GM06990 (cell line): ENCODE data around the gene CLSTN1.

Source experiments
- DNase-seq: peaks from one replicate; pipeline ENCODE4 v3.0.0-alpha.2; 2011; ENCODE audit not compliant: insufficient read length; ENCODE audit errors: extremely low read depth
- H3K27me3 ChIP-seq: replicated peaks from 2 replicates; pipeline ENCODE4 v1.6.0; 2011; ENCODE audit warnings: low read length; ENCODE audit not compliant: control insufficient read depth, insufficient read depth
- H3K36me3 ChIP-seq: 2 replicates; pipeline ENCODE4 v1.5.1; 2011; ENCODE audit warnings: low read length; ENCODE audit not compliant: control insufficient read depth, insufficient read depth
- H3K4me3 ChIP-seq: replicated peaks from 2 replicates; pipeline ENCODE4 v1.5.1; 2011; ENCODE audit warnings: low read depth, mild to moderate bottlenecking, control low read depth, low read length
- CTCF ChIP-seq: IDR thresholded peaks from 2 replicates; pipeline ENCODE4 v1.5.1; 2011; ENCODE audit warnings: low read length, control low read depth, mild to moderate bottlenecking, inconsistent platforms; ENCODE audit not compliant: insufficient read depth, poor library complexity, severe bottlenecking

CLSTN1 gene

GRCh38 chr1:9824702-9825089, 931 bp upstream of the CLSTN1 start:
- H3K36me3 ChIP-seq = no peaks in the 10 kb centered on the region
- TF ChIP-seq CTCF = no peak
- no peak for DNase-seq
- H3K27me3 ChIP-seq = no peaks in the 10 kb centered on the region
- peak overlapping the region; percentile 63 for H3K4me3 ChIP-seq

GRCh38 chr1:9823693-9823942, 147 bp downstream of the CLSTN1 start:
- H3K36me3 ChIP-seq = no peaks in the 10 kb centered on the region
- peak overlapping the region; percentile 79 for H3K4me3 ChIP-seq
- H3K27me3 ChIP-seq = no peaks in the 10 kb centered on the region
- DNase-seq = no peak
- TF ChIP-seq CTCF = no peak

- TF ChIP-seq CTCF = no peak
- H3K27me3 ChIP-seq = no peaks in the 10 kb centered on the region
These were observed 670 bp downstream of the CLSTN1 start for GRCh38 chr1:9822897-9823692.

GRCh38 chr1:9822490-9822889, 1.3 kb downstream of the CLSTN1 start:
- no peaks in the 10 kb centered on the region for H3K36me3 ChIP-seq
- DNase-seq = no peak
- no peak for TF ChIP-seq CTCF
- no peaks in the 10 kb centered on the region for H3K27me3 ChIP-seq
- H3K4me3 ChIP-seq = peak overlapping the region; percentile 79

More at GRCh38 chr1:9822897-9823692, 670 bp downstream of the CLSTN1 start:
- H3K36me3 ChIP-seq = no peaks in the 10 kb centered on the region
- DNase-seq = peak; percentile 44
- H3K4me3 ChIP-seq = peak overlapping the region; percentile 79

- H3K36me3 ChIP-seq = no peaks in the 10 kb centered on the region
- H3K27me3 ChIP-seq = no peaks in the 10 kb centered on the region
- DNase-seq = no peak
- TF ChIP-seq CTCF = no peak
- H3K4me3 ChIP-seq = peak overlapping the region; percentile 79
These were observed 2.1 kb downstream of the CLSTN1 start for GRCh38 chr1:9821710-9822109.

GRCh38 chr1:9820521-9820920, 3.2 kb downstream of the CLSTN1 start:
- Histone ChIP-seq H3K4me3 (no peak overlapping the region), H3K27me3 (no peaks in the 10 kb centered on the region), H3K36me3 (no peaks in the 10 kb centered on the region)
- no peak for DNase-seq
- no peak for TF ChIP-seq CTCF
